Mesothelial cell of epicardium (in vitro differentiated cells): Measurements from ENCODE around the gene VAV3. TPM values are rescaled to one million over a fixed set of nuclear protein-coding genes. Genes with fewer than 3 reads are reported as not detected.

Source experiments
- DNase-seq, 2 experiments: peaks; one replicate each; pipeline ENCODE4 v3.0.0; 2021; ENCODE audit warnings: low spot score in 2 of 2; ENCODE audit not compliant: unreplicated experiment in 2 of 2
- H3K27ac Mint-ChIP-seq: 2 replicates; pipeline ENCODE4 v1.8.0; 2021; ENCODE audit warnings: mixed read lengths
- H3K27me3 Mint-ChIP-seq: 2 replicates; pipeline ENCODE4 v1.8.0; 2021; ENCODE audit warnings: low read depth, mixed read lengths
- H3K36me3 Mint-ChIP-seq: 2 replicates; pipeline ENCODE4 v1.8.0; 2021; ENCODE audit warnings: mixed read lengths
- H3K4me1 Mint-ChIP-seq: 2 replicates; pipeline ENCODE4 v1.8.0; 2021; ENCODE audit warnings: mixed read lengths
- H3K4me3 Mint-ChIP-seq: 2 replicates; pipeline ENCODE4 v1.8.0; 2021; ENCODE audit warnings: mild to moderate bottlenecking, moderate library complexity, mixed read lengths
- H3K9me3 Mint-ChIP-seq: 2 replicates; pipeline ENCODE4 v1.8.0; 2021; ENCODE audit warnings: mixed read lengths
- CTCF ChIP-seq: fragments of 200-600 bp; sonication (generic); IDR thresholded peaks from one replicate; pipeline ENCODE4 v1.5.0; 2021; ENCODE audit warnings: antibody characterized with exemption; ENCODE audit not compliant: unreplicated experiment
- total RNA-seq: library from RNA; stranded (reverse); gene quantifications from 3 replicates; pipeline ENCODE4 v1.2.1, GENCODE V29; 2021

The VAV3 gene
- total RNA-seq, 1 donor from 2014 or later: 3.2 TPM

GRCh38 chr1:107526524-107527198, 438.3 kb downstream of the VAV3 start:
- Mint-ChIP-seq H3K27ac (no peak overlapping the region), H3K36me3 (no peaks in the 10 kb centered on the region), H3K4me3 (no peak overlapping the region), H3K27me3 (peaks cover 3% of the 10 kb centered on the region), H3K9me3 (no peaks in the 10 kb centered on the region), H3K4me1 (peaks cover 23% of the 10 kb centered on the region)
- TF ChIP-seq CTCF: no peak
- no peak for DNase-seq

GRCh38 chr1:107525961-107526360, 439.0 kb downstream of the VAV3 start:
- peaks cover 23% of the 10 kb centered on the region for H3K4me1 Mint-ChIP-seq
- no peak overlapping the region for H3K27ac Mint-ChIP-seq
- H3K36me3 Mint-ChIP-seq: no peaks in the 10 kb centered on the region
- peaks cover 3% of the 10 kb centered on the region for H3K27me3 Mint-ChIP-seq
- H3K4me3 Mint-ChIP-seq: no peak overlapping the region
- no peaks in the 10 kb centered on the region for H3K9me3 Mint-ChIP-seq
- no peak for DNase-seq
- TF ChIP-seq CTCF: no peak

GRCh38 chr1:107525145-107525544, 439.8 kb downstream of the VAV3 start:
- H3K4me1 Mint-ChIP-seq: peaks cover 18% of the 10 kb centered on the region
- no peak overlapping the region for H3K4me3 Mint-ChIP-seq
- H3K36me3 Mint-ChIP-seq: no peaks in the 10 kb centered on the region
- no peak for DNase-seq
- no peak for TF ChIP-seq CTCF
- no peaks in the 10 kb centered on the region for H3K9me3 Mint-ChIP-seq
- peaks cover 3% of the 10 kb centered on the region for H3K27me3 Mint-ChIP-seq
- no peak overlapping the region for H3K27ac Mint-ChIP-seq

- DNase-seq: no peak
- H3K36me3 Mint-ChIP-seq: no peaks in the 10 kb centered on the region
- no peaks in the 10 kb centered on the region for H3K9me3 Mint-ChIP-seq
- no peak overlapping the region for H3K27ac Mint-ChIP-seq
- no peak for TF ChIP-seq CTCF
- H3K4me3 Mint-ChIP-seq: no peak overlapping the region
- H3K4me1 Mint-ChIP-seq: peaks cover 12% of the 10 kb centered on the region
- H3K27me3 Mint-ChIP-seq: no peaks in the 10 kb centered on the region
Observed at GRCh38 chr1:107524301-107524700, 440.7 kb downstream of the VAV3 start.

- no peaks in the 10 kb centered on the region for H3K9me3 Mint-ChIP-seq
- no peak for DNase-seq
Observed at GRCh38 chr1:107523736-107524135, 441.2 kb downstream of the VAV3 start.

More at GRCh38 chr1:107523736-107524135, 441.2 kb downstream of the VAV3 start:
- H3K27ac Mint-ChIP-seq: no peak overlapping the region
- TF ChIP-seq CTCF: no peak
- H3K36me3 Mint-ChIP-seq: no peaks in the 10 kb centered on the region
- H3K27me3 Mint-ChIP-seq: no peaks in the 10 kb centered on the region
- peaks cover 12% of the 10 kb centered on the region for H3K4me1 Mint-ChIP-seq
- no peak overlapping the region for H3K4me3 Mint-ChIP-seq
